ENCODE results near the gene VPS11. TPM values are rescaled to one million over a fixed set of nuclear protein-coding genes. Genes with fewer than 3 reads are reported as not detected.

VPS11 gene
- total and polyA plus RNA-seq, 10 of the 15 experiments (the other 5 are each of a cell fraction or from before 2014, with no cell fraction given) = 15.8 to 26.4 (median 24.5) TPM

GRCh38 chr11:119101759-119102423 lies 34.3 kb downstream of the VPS11 start, which contains the start of gene DPAGT1:
Gene DPAGT1 (minus strand): TSS chr11:119101853. CDS start chr11:119101655, 198 bp downstream.
- CTCF ChIA-PET = interaction anchor here (0.7 to 2.2 kb wide), 14 partner anchors 8 to 236 kb away, joined by 3 to 10 read pairs (median 3); partner anchors contain the start of genes CBL, HINFP and VPS11
- Histone ChIP-seq H3K4me3 (peak within 1 kb of the TSS; percentile 97), H3K4me2 (ENCODE audit: control insufficient read depth, insufficient read depth) (peak within 1 kb of the TSS; percentile 90), H3K36me3 (ENCODE audit: control insufficient read depth in 2 of 2, insufficient read depth in 2 of 2, low read length in 1 of 2) (peaks cover 4 to 7% of the 10 kb centered on the region in 2 experiments; a peak in 3 of 4 replicates), H3K27me3 (replicated peaks in 1 of 2; ENCODE audit: control insufficient read depth in 2 of 2, insufficient read depth in 2 of 2, low read length in 1 of 2) (no peaks in the 10 kb centered on the region), H4K20me1 (ENCODE audit: control insufficient read depth, insufficient read depth) (no peaks in the 10 kb centered on the region), H3K79me2 (ENCODE audit: control insufficient read depth, insufficient read depth, low read length) (peaks cover 27% of the 10 kb centered on the region), H2AFZ (ENCODE audit: control insufficient read depth, low read depth, low read length) (peak within 1 kb of the TSS; percentile 96), H3K4me1 (ENCODE audit: control insufficient read depth, insufficient read depth, low read length) (peaks cover 27% of the 10 kb centered on the region), H3K27ac (ENCODE audit: control insufficient read depth, insufficient read depth) (peak within 1 kb of the TSS; percentile 96), H3K9ac (ENCODE audit: control insufficient read depth, insufficient read depth, low read length) (peak within 1 kb of the TSS; percentile 87), H3K9me3 (replicated peaks; ENCODE audit: control insufficient read depth, insufficient read depth, low read length) (no peaks in the 10 kb centered on the region)
- intact Hi-C loops (cut with micrococcal nuclease; ENCODE audit: unreplicated experiment) = loop anchor here (5.0 kb wide), 2 partner anchors 85 to 175 kb away; partner anchors contain the start of genes BCL9L, RPS25 and TRAPPC4
- no TSS peak for BruUV-seq (replicated peaks)
- RAD21 ChIA-PET (ENCODE audit: unreplicated experiment) = interaction anchor here (0.6 to 1.7 kb wide), 12 partner anchors 16 to 286 kb away, joined by 3 to 22 read pairs (median 4); partner anchors contain the start of genes CBL, HINFP, HMBS and VPS11
- peak; percentile 90 for FAIRE-seq
- POLR2A ChIA-PET = interaction anchor here (0.6 to 2.4 kb wide), 14 partner anchors 8 to 237 kb away, joined by 3 to 25 read pairs (median 4); partner anchors contain the start of genes HINFP, HMBS, MCAM and VPS11
- 1% methylated on average over 32 of the region's 32 CpGs for WGBS (ENCODE audit: insufficient coverage, insufficient replicate concordance, low lambda C conversion rate, missing lambda C conversion rate)
- peak; percentile 92 for DNase-seq (ENCODE audit: low read depth, low spot score)
- SMC1A ChIA-PET (ENCODE audit: uncharacterized antibody, unreplicated experiment) = interaction anchor here (0.7 to 1.8 kb wide), 8 partner anchors 10 to 650 kb away, joined by 3 to 17 read pairs (median 4); partner anchors contain the start of genes HINFP, HMBS, NLRX1 and RPS25
- in situ Hi-C loops (cut with MboI) = no loop called here
- ATAC-seq = peak; percentile 91
- peak; percentile 30; the same call in 1 of the 2 replicates for TF ChIP-seq MTA2 (IDR thresholded peaks at IDR 0.05; ENCODE audit: low read depth)
- peak; percentile 82; the same call in 1 of the 2 replicates for TF ChIP-seq CREB1 (IDR thresholded peaks at IDR 0.05; ENCODE audit: low read depth)
- 0 out of 2 replicates have a peak, but pooled peaks have one; percentile 60 for TF ChIP-seq SMAD5 (IDR thresholded peaks at IDR 0.05; ENCODE audit: low read depth)
- TF ChIP-seq, protein P1, sequence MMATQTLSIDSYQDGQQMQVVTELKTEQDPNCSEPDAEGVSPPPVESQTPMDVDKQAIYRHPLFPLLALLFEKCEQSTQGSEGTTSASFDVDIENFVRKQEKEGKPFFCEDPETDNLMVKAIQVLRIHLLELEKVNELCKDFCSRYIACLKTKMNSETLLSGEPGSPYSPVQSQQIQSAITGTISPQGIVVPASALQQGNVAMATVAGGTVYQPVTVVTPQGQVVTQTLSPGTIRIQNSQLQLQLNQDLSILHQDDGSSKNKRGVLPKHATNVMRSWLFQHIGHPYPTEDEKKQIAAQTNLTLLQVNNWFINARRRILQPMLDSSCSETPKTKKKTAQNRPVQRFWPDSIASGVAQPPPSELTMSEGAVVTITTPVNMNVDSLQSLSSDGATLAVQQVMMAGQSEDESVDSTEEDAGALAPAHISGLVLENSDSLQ (IDR thresholded peaks at IDR 0.05) = peak; percentile 88
- peak; percentile 86 for TF ChIP-seq E4F1 (IDR thresholded peaks at IDR 0.05; ENCODE audit: borderline replicate concordance, partially characterized antibody)
- TF ChIP-seq, protein P2, sequence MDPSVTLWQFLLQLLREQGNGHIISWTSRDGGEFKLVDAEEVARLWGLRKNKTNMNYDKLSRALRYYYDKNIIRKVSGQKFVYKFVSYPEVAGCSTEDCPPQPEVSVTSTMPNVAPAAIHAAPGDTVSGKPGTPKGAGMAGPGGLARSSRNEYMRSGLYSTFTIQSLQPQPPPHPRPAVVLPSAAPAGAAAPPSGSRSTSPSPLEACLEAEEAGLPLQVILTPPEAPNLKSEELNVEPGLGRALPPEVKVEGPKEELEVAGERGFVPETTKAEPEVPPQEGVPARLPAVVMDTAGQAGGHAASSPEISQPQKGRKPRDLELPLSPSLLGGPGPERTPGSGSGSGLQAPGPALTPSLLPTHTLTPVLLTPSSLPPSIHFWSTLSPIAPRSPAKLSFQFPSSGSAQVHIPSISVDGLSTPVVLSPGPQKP (IDR thresholded peaks at IDR 0.05; ENCODE audit: low read depth, low read length) = peak; percentile 69
- TF ChIP-seq MXI1 (IDR thresholded peaks at IDR 0.05; ENCODE audit: low read depth, low read length) = peak; percentile 94; the same call in 1 of the 2 replicates
- no peak for TF ChIP-seq ZNF217 (IDR thresholded peaks at IDR 0.05)
- peak; percentile 91 for TF ChIP-seq USF1 (IDR thresholded peaks at IDR 0.05; ENCODE audit: borderline replicate concordance, extremely low read length, insufficient read depth, low read depth, low read length)
- TF ChIP-seq POU2F2 (IDR thresholded peaks at IDR 0.05; ENCODE audit: borderline replicate concordance, low read depth, low read length) = no peak
- TF ChIP-seq SIX5 (IDR thresholded peaks at IDR 0.05; ENCODE audit: low read depth, low read length, severe bottlenecking) = peak; percentile 71
- peak; percentile 91 for TF ChIP-seq NR2C1 (IDR thresholded peaks at IDR 0.05)
- TF ChIP-seq, protein P3, sequence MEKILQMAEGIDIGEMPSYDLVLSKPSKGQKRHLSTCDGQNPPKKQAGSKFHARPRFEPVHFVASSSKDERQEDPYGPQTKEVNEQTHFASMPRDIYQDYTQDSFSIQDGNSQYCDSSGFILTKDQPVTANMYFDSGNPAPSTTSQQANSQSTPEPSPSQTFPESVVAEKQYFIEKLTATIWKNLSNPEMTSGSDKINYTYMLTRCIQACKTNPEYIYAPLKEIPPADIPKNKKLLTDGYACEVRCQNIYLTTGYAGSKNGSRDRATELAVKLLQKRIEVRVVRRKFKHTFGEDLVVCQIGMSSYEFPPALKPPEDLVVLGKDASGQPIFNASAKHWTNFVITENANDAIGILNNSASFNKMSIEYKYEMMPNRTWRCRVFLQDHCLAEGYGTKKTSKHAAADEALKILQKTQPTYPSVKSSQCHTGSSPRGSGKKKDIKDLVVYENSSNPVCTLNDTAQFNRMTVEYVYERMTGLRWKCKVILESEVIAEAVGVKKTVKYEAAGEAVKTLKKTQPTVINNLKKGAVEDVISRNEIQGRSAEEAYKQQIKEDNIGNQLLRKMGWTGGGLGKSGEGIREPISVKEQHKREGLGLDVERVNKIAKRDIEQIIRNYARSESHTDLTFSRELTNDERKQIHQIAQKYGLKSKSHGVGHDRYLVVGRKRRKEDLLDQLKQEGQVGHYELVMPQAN (conservative IDR thresholded peaks at IDR 0.05) = peak; percentile 36
- TF ChIP-seq ZNF24 (IDR thresholded peaks at IDR 0.05) = peak; percentile 52; the same call in 1 of the 2 replicates

Measured in GM12878 (cell line).